K562 (cell line): ENCODE data around the gene PET117.

Source experiments
- CBX2 ChIP-seq: fragments of 200-600 bp; sonication (generic); IDR thresholded peaks from one replicate; pipeline ENCODE4 v1.6.1; 2012; ENCODE audit warnings: mild to moderate bottlenecking, low read length, inconsistent platforms; ENCODE audit not compliant: insufficient read depth, poor library complexity, severe bottlenecking
- CTCF ChIP-seq, 3 experiments: IDR thresholded peaks in 2 of 3; conservative IDR thresholded peaks in 1 of 3; 2 replicates each; pipeline ENCODE4 v1.5.1; 2011 to 2012; ENCODE audit warnings: low read length in 3 of 3, mild to moderate bottlenecking in 3 of 3, control low read depth in 2 of 3, improper control_type of control experiment in 1 of 3, inconsistent platforms in 1 of 3, low read depth in 1 of 3, mixed read lengths in 1 of 3, moderate library complexity in 1 of 3; ENCODE audit not compliant: insufficient read depth in 2 of 3
- MAFK ChIP-seq: IDR thresholded peaks from 2 replicates; pipeline ENCODE4 v1.6.1; 2011; ENCODE audit warnings: low read length, improper control_type of control experiment
- NFYB ChIP-seq: IDR thresholded peaks from 2 replicates; pipeline ENCODE4 v1.6.1; 2011; ENCODE audit warnings: mild to moderate bottlenecking, moderate library complexity; ENCODE audit not compliant: insufficient read length; ENCODE audit errors: extremely low read depth
- POLR2A ChIP-seq: fragments of 450-650 bp; conservative IDR thresholded peaks from 2 replicates; pipeline ENCODE4 v1.6.1; 2016
- POLR2AphosphoS5 ChIP-seq: IDR thresholded peaks from 2 replicates; pipeline ENCODE4 v1.6.1; 2011; ENCODE audit warnings: mild to moderate bottlenecking, low read depth, low read length, moderate library complexity; ENCODE audit not compliant: control insufficient read depth, insufficient read depth
- SLC30A9 ChIP-seq: fragments of 250-450 bp; sonication (Bioruptor Pico); IDR thresholded peaks from 2 replicates; pipeline ENCODE4 v1.8.0; 2022; ENCODE audit warnings: mild to moderate bottlenecking, moderate library complexity
- ZNF174 ChIP-seq: fragments of 250-450 bp; sonication (Bioruptor Pico); IDR thresholded peaks from 2 replicates; pipeline ENCODE4 v1.4.0; 2020; ENCODE audit warnings: mild to moderate bottlenecking
- ZNF449 ChIP-seq: fragments of 250-450 bp; sonication (Bioruptor Pico); IDR thresholded peaks from 2 replicates; pipeline ENCODE4 v1.8.0; 2022; ENCODE audit warnings: moderate library complexity, mild to moderate bottlenecking, inconsistent platforms

DNA sequence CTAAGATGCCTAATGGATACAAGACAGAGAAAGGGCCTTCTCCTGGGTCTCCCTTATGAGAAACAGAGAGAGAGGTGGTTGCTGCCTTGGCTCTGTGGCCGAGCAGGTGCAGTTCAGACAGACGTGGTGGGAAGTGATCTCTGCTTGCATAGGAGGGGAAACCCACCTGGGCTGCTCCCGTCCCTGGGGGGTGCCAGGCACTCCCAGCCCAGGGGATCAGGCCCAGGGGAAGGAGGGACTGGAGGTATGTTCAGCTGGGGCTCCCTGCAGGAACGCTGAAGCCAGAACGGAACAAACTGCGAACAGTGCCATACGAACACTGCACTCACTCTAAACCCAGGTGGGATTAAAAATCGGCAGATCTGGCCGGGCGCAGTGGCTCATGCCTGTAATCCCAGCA, 44.3 kb upstream of the PET117 start:
- TF ChIP-seq ZNF449 (CRISPR knock-in tag) (no peak), ZNF174 (CRISPR knock-in tag) (no peak), POLR2AphosphoS5 (no peak), NFYB (no peak), SLC30A9 (CRISPR knock-in tag) (no peak), POLR2A (no peak), CBX2 (no peak), CTCF (IDR thresholded peaks at IDR 0.05 in 2 of 3, conservative IDR thresholded peaks at IDR 0.05 in 1 of 3; ENCODE audit: insufficient read depth in 2 of 3, low read depth in 1 of 3, low read length in 3 of 3) (no peak), MAFK (no peak)
